GM12875 (cell line): ENCODE results near the gene SATB2.

Source experiments
- H3K4me3 ChIP-seq: one replicate; pipeline ENCODE4 v1.5.1; 2011; ENCODE audit warnings: low read depth, low read length, control low read depth
- TF ChIP-seq, protein P1 (sequence below): IDR thresholded peaks from 2 replicates; pipeline ENCODE4 v1.5.1; 2011; ENCODE audit warnings: low read depth, mild to moderate bottlenecking, control low read depth, inconsistent platforms, low read length, moderate library complexity, borderline replicate concordance; ENCODE audit not compliant: insufficient read depth

Gene SATB2

GRCh38 chr2:199329031-199329430 is 128.7 kb downstream of the SATB2 start:
- no peak overlapping the region for H3K4me3 ChIP-seq
- TF ChIP-seq, protein P1, sequence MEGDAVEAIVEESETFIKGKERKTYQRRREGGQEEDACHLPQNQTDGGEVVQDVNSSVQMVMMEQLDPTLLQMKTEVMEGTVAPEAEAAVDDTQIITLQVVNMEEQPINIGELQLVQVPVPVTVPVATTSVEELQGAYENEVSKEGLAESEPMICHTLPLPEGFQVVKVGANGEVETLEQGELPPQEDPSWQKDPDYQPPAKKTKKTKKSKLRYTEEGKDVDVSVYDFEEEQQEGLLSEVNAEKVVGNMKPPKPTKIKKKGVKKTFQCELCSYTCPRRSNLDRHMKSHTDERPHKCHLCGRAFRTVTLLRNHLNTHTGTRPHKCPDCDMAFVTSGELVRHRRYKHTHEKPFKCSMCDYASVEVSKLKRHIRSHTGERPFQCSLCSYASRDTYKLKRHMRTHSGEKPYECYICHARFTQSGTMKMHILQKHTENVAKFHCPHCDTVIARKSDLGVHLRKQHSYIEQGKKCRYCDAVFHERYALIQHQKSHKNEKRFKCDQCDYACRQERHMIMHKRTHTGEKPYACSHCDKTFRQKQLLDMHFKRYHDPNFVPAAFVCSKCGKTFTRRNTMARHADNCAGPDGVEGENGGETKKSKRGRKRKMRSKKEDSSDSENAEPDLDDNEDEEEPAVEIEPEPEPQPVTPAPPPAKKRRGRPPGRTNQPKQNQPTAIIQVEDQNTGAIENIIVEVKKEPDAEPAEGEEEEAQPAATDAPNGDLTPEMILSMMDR: no peak

- no peak overlapping the region for H3K4me3 ChIP-seq
- TF ChIP-seq, protein P1: no peak
These were observed 131.9 kb downstream of the SATB2 start for GRCh38 chr2:199325881-199326280.

DNA sequence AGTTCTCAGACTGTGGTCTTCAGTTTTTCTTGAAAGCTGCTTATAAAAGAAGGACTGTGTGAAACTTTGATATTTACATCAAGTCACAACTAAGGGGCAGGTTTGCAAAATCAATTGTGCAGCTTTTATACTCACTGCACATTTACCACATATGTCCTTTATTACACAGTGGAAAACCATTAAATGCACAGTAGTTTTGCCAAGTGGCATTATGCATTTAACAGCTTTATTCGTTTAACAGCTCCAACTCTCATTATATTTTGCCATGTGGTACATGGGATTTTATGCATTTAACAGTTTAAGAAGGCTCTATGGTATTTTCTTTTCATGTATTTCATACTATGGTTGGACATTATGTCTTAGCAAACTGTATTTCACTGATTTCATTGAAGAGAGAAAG is 135.6 kb downstream of the SATB2 start:
- TF ChIP-seq, protein P1: no peak
- no peak overlapping the region for H3K4me3 ChIP-seq

GRCh38 chr2:199317646-199318045 is 140.1 kb downstream of the SATB2 start:
- no peak overlapping the region for H3K4me3 ChIP-seq
- TF ChIP-seq, protein P1: no peak

GRCh38 chr2:199316851-199317250 is 140.9 kb downstream of the SATB2 start:
- no peak overlapping the region for H3K4me3 ChIP-seq
- TF ChIP-seq, protein P1: no peak

GRCh38 chr2:199315299-199316179 is 142.2 kb downstream of the SATB2 start:
- TF ChIP-seq, protein P1: no peak

DNA sequence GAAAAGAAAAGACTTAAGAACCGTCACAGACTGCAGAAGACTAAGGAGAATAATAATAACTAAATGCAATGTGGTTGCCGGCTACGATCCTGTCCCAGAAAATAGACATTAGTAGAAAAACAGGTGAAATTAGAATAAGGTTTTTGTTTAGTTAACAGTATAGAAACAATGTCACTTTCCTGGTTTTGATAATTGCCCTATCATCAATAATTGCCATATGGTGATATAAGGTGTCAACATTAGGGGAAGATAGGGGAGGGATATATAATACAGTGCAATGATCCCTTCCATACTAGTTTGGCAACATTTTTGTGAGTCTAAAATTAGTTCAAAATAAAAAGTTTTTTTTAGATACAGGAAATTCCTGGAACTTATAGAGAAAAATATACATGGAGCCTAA is 144.8 kb downstream of the SATB2 start:
- H3K4me3 ChIP-seq: no peak overlapping the region
- TF ChIP-seq, protein P1: no peak

More at GRCh38 chr2:199315299-199316179, 142.2 kb downstream of the SATB2 start:
- H3K4me3 ChIP-seq: no peak overlapping the region
